K562 (cell line): ENCODE measurements around the gene SLC25A26. TPM values are rescaled to one million over a fixed set of nuclear protein-coding genes. Genes with fewer than 3 reads are reported as not detected.

Experiments used
- ATAC-seq: fragments of 200-7000 bp; cut with Tn5 transposase; 3 replicates; pipeline ENCODE4 v1.9.1; 2020; ENCODE audit warnings: moderate library complexity
- BruUV-seq: library from RNA; stranded (reverse); fragments of 400-500 nt; replicated peaks from 2 replicates; lab custom pipeline; 2021; lab: Mats Ljungman, UMichigan
- CTCF ChIA-PET: fragments of 300-600 bp; formaldehyde crosslinking; extraction: SDS; loops from one replicate; lab custom pipeline; 2021; ENCODE audit warnings: low intra/inter-chr PET ratio; lab: Yijun Ruan, JAX
- POLR2A ChIA-PET: fragments of 300-600, 350-650 bp; sonication (Branson Sonifier 250); formaldehyde crosslinking; extraction: SDS; loops from one replicate; lab custom pipeline; 2021; ENCODE audit warnings: antibody characterized with exemption, inconsistent platforms; lab: Yijun Ruan, JAX
- DNase-seq, 4 experiments: peaks; one replicate each; pipeline versions ENCODE4 v3.0.0 to v3.0.0-alpha.2; 2011 to 2018; ENCODE audit warnings: low spot score in 3 of 4, mixed read lengths in 3 of 4; ENCODE audit errors: extremely low read depth in 1 of 4
- FAIRE-seq: peaks from 2 replicates; lab custom pipeline; 2011; peaks lifted over from hg19 to GRCh38; lab: Jason Lieb, UNC
- H2AFZ ChIP-seq: 2 replicates; pipeline ENCODE4 v1.6.0; 2011; ENCODE audit warnings: low read depth, low read length, control low read depth, inconsistent platforms
- H3K27ac ChIP-seq: fragments of 200-600 bp; 3 replicates; pipeline ENCODE4 v1.8.0; 2011; ENCODE audit warnings: low read depth, mild to moderate bottlenecking, control low read depth, inconsistent platforms, low read length, moderate library complexity, mixed read lengths; ENCODE audit errors: extremely low read depth
- H3K27me3 ChIP-seq, 2 experiments: fragments of 300-600 bp in 1 of 2; 2 replicates in 1 of 2; 3 replicates in 1 of 2; pipeline versions ENCODE4 v1.6.0 to v1.8.0; 2011; ENCODE audit warnings: inconsistent platforms in 2 of 2, low read length in 2 of 2, mild to moderate bottlenecking in 1 of 2, mixed read lengths in 1 of 2, moderate library complexity in 1 of 2; ENCODE audit not compliant: control insufficient read depth in 2 of 2, insufficient read depth in 2 of 2
- H3K36me3 ChIP-seq: fragments of 300-600 bp; 3 replicates; pipeline ENCODE4 v1.8.0; 2011; ENCODE audit warnings: mild to moderate bottlenecking, low read length, inconsistent platforms; ENCODE audit not compliant: control insufficient read depth, insufficient read depth
- H3K4me1 ChIP-seq, 2 experiments: fragments of 200-600 bp in 1 of 2; replicated peaks in 1 of 2; 2 replicates in 1 of 2; 3 replicates in 1 of 2; pipeline versions ENCODE4 v1.5.1 to v1.8.0; 2011; ENCODE audit warnings: inconsistent platforms in 2 of 2, low read length in 2 of 2, mild to moderate bottlenecking in 1 of 2, mixed read lengths in 1 of 2, moderate library complexity in 1 of 2; ENCODE audit not compliant: control insufficient read depth in 2 of 2, insufficient read depth in 2 of 2
- H3K4me2 ChIP-seq: 2 replicates; pipeline ENCODE4 v1.6.1; 2011; ENCODE audit warnings: low read length, control low read depth, inconsistent platforms, mixed read lengths; ENCODE audit not compliant: insufficient read depth
- H3K4me3 ChIP-seq: fragments of 200-600 bp; sonication (generic), shearing (Covaris generic); 2 replicates; pipeline ENCODE4 v1.5.1; 2016; ENCODE audit warnings: control low read depth, inconsistent platforms
- H3K79me2 ChIP-seq: fragments of 200-600 bp; 3 replicates; pipeline ENCODE4 v1.8.0; 2011; ENCODE audit warnings: low read length, inconsistent platforms; ENCODE audit not compliant: control insufficient read depth, insufficient read depth
- H3K9ac ChIP-seq, 2 experiments: 2 replicates each; pipeline versions ENCODE4 v1.6.0 to v1.6.1; 2011; ENCODE audit warnings: low read depth in 2 of 2, low read length in 2 of 2, control low read depth in 1 of 2, inconsistent platforms in 1 of 2, mild to moderate bottlenecking in 1 of 2, mixed read lengths in 1 of 2; ENCODE audit not compliant: insufficient read depth in 1 of 2
- H3K9me1 ChIP-seq: one replicate; pipeline ENCODE4 v1.6.0; 2011; ENCODE audit warnings: inconsistent platforms, mild to moderate bottlenecking, low read length, moderate library complexity; ENCODE audit not compliant: control insufficient read depth, insufficient read depth
- H3K9me3 ChIP-seq: replicated peaks from 2 replicates; pipeline ENCODE4 v1.5.1; 2011; ENCODE audit warnings: low read depth, low read length, inconsistent platforms; ENCODE audit not compliant: control insufficient read depth, insufficient read depth
- H4K20me1 ChIP-seq: replicated peaks from 2 replicates; pipeline ENCODE4 v1.6.1; 2011; ENCODE audit warnings: low read length, inconsistent platforms, mixed read lengths; ENCODE audit not compliant: control insufficient read depth, insufficient read depth
- KDM2B ChIP-seq: fragments of 250-450 bp; sonication (Bioruptor Pico); IDR thresholded peaks from 2 replicates; pipeline ENCODE4 v1.8.0; 2021; ENCODE audit warnings: mild to moderate bottlenecking, moderate library complexity
- NR2C2 ChIP-seq, 2 experiments: fragments of 200-800 bp in 1 of 2; sonication (Bioruptor generic) in 1 of 2; sonication (generic) in 1 of 2; formaldehyde crosslinking in 1 of 2; IDR thresholded peaks; 2 replicates each; pipeline versions ENCODE4 v1.6.1 to v1.8.0; 2016 to 2022; ENCODE audit warnings: mild to moderate bottlenecking in 1 of 2, missing compliant biosample characterization in 1 of 2, missing genetic modification characterization in 1 of 2, missing genetic modification reagents in 1 of 2
- STAT6 ChIP-seq: sonication (generic); formaldehyde crosslinking; IDR thresholded peaks from 2 replicates; pipeline ENCODE4 v1.8.1; 2023; ENCODE audit warnings: mild to moderate bottlenecking, missing genetic modification reagents
- U2AF2 ChIP-seq: fragments of 200-400 bp; formaldehyde crosslinking; optimal IDR thresholded peaks from 2 replicates; pipeline ENCODE3; 2017; ENCODE audit warnings: low read depth, mild to moderate bottlenecking, low read length
- ZNF311 ChIP-seq: fragments of 250-450 bp; sonication (Bioruptor Pico); IDR thresholded peaks from 2 replicates; pipeline ENCODE4 v1.4.0; 2020; ENCODE audit warnings: mild to moderate bottlenecking, moderate library complexity
- WGBS: fragments of 100-300 bp; shearing (Covaris generic); methylation state at CpG from one replicate; pipeline ENCODE4 v1.1.6; 2016; ENCODE audit warnings: low coverage, mixed read lengths; ENCODE audit not compliant: insufficient coverage; ENCODE audit errors: missing lambda C conversion rate; 5-methylcytosine and 5-hydroxymethylcytosine counted together
- in situ Hi-C: fragments of 300-500 bp; cut with MboI; formaldehyde crosslinking; loops from 4 replicates; pipeline ENCODE4 v1.15.0; 2018; ENCODE audit warnings: inconsistent platforms, mixed read lengths
- intact Hi-C: fragments of 100-400 bp; cut with micrococcal nuclease; formaldehyde crosslinking; loops from 2 replicates; pipeline ENCODE4 v1.14.2; 2022
- polyA plus RNA-seq, 8 experiments: library from polyadenylated mRNA; depleted of rRNA in 4 of 8; stranded (reverse) in 5 of 8; unstranded in 3 of 8; fragments of >200 nt; fragmentation: Nextera tagmentation in 2 of 8; fragmentation: Illumina TruSeq in 1 of 8; extraction: Ambion mirVana in 2 of 8; extraction: Trizol in 1 of 8; gene quantifications; 2 replicates each; pipeline versions ENCODE4 v1.2.1 to v1.2.3, GENCODE V29; 2011 to 2014; ENCODE audit warnings: inconsistent platforms in 1 of 8, missing spikeins in 1 of 8
- total RNA-seq, 7 experiments: library from RNA; depleted of rRNA in 6 of 7; stranded (reverse); fragments of >200 nt in 6 of 7; fragmentation: Illumina TruSeq in 2 of 7; extraction: Trizol in 2 of 7; gene quantifications; 2 replicates each; pipeline versions ENCODE4 v1.2.1 to v1.2.3, GENCODE V29; 2011 to 2021; ENCODE audit warnings: low replicate concordance in 1 of 7

The SLC25A26 gene
- total and polyA plus RNA-seq, 9 of the 15 experiments (the other 6 are each of a cell fraction or from before 2014, with no cell fraction given) = 7.2 to 29.1 (median 12.6) TPM

- no peak for TF ChIP-seq STAT6
- no peak for TF ChIP-seq U2AF2
- TF ChIP-seq ZNF311 (CRISPR knock-in tag) = no peak
- TF ChIP-seq KDM2B (CRISPR knock-in tag) = no peak
- TF ChIP-seq NR2C2 (CRISPR knock-in tag; IDR thresholded peaks at IDR 0.05) = no peak
- 0 out of 2 replicates have a peak, but pooled peaks have one; percentile 18 for TF ChIP-seq NR2C2 (tag; IDR thresholded peaks at IDR 0.05)
- TF ChIP-seq, all 486 proteins: peak for 1
- DNase-seq (peak in 1 of 4 experiments; percentile 26), ATAC-seq (no peak; the same call in 2 of the 3 replicates), FAIRE-seq (no peak)
- Histone ChIP-seq H3K9me1 (no peaks in the 10 kb centered on the region), H3K4me2 (no peak overlapping the region), H3K79me2 (no peaks in the 10 kb centered on the region), H3K4me3 (no peak overlapping the region), H3K36me3 (no peaks in the 10 kb centered on the region), H3K4me1 (no peaks in the 10 kb centered on the region), H4K20me1 (no peaks in the 10 kb centered on the region; the same call in 1 of the 2 replicates), H3K9me3 (no peaks in the 10 kb centered on the region), H3K9ac (no peak overlapping the region), H2AFZ (no peak overlapping the region), H3K27ac (no peak overlapping the region), H3K27me3 (no peaks in the 10 kb centered on the region)
- in situ Hi-C loops (no loop called here), intact Hi-C loops (no loop called here)
- ChIA-PET POLR2A (interaction anchor here (0.6 kb wide), 1 partner anchor 475 kb away, joined by 3 read pairs; no protein-coding TSS in a partner anchor), CTCF (no interaction called here)
- no TSS peak for BruUV-seq
- WGBS = 18% methylated on average over 5 of the region's 6 CpGs
Measured at GRCh38 chr3:66353530-66353929, 132.7 kb downstream of the SLC25A26 start.
